Measurements from ENCODE around the gene IQCN.

The IQCN gene

GRCh38 chr19:18297308-18297707 lies 23.1 kb upstream of the IQCN start:
- in situ Hi-C loops (cut with HindIII; ENCODE audit: low sequenced_read_pairs), result no loop called here
- H3K4me3 ChIP-seq (ENCODE audit: low read depth, low read length), result no peak overlapping the region
- no peak for DNase-seq (ENCODE audit: low read depth)
- TF ChIP-seq, protein P1, sequence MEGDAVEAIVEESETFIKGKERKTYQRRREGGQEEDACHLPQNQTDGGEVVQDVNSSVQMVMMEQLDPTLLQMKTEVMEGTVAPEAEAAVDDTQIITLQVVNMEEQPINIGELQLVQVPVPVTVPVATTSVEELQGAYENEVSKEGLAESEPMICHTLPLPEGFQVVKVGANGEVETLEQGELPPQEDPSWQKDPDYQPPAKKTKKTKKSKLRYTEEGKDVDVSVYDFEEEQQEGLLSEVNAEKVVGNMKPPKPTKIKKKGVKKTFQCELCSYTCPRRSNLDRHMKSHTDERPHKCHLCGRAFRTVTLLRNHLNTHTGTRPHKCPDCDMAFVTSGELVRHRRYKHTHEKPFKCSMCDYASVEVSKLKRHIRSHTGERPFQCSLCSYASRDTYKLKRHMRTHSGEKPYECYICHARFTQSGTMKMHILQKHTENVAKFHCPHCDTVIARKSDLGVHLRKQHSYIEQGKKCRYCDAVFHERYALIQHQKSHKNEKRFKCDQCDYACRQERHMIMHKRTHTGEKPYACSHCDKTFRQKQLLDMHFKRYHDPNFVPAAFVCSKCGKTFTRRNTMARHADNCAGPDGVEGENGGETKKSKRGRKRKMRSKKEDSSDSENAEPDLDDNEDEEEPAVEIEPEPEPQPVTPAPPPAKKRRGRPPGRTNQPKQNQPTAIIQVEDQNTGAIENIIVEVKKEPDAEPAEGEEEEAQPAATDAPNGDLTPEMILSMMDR (IDR thresholded peaks at IDR 0.05; ENCODE audit: low read depth, low read length, missing control alignments), result no peak

DNA sequence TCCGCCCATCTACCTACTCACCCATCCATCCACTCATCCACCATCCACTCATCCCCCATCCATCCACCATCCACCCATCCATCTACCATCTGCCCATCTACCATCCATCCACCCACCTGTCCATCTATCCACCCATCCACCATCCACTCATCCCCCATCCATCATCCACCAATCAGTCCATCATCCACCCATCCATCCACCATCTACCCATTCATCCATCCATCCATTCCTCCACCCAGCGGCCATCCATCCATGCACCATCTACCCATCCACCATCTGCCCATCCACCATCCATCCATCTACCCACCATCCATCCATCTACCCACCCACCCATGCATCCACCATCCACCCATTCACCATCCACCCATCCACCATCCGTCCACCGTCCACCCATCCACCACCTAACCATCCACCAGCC lies 20.8 kb upstream of the IQCN start:
- in situ Hi-C loops (cut with HindIII; ENCODE audit: low sequenced_read_pairs), result no loop called here
- no peak overlapping the region for H3K4me3 ChIP-seq (ENCODE audit: low read depth, low read length)
- TF ChIP-seq, protein P1 (IDR thresholded peaks at IDR 0.05; ENCODE audit: low read depth, low read length, missing control alignments), result no peak
- DNase-seq (ENCODE audit: low read depth), result no peak

- TF ChIP-seq, protein P1 (IDR thresholded peaks at IDR 0.05; ENCODE audit: low read depth, low read length, missing control alignments), result no peak
- DNase-seq (ENCODE audit: low read depth), result no peak
- in situ Hi-C loops (cut with HindIII; ENCODE audit: low sequenced_read_pairs), result no loop called here
- no peak overlapping the region for H3K4me3 ChIP-seq (ENCODE audit: low read depth, low read length)
Observed at GRCh38 chr19:18294467-18294864, 20.2 kb upstream of the IQCN start.

DNA sequence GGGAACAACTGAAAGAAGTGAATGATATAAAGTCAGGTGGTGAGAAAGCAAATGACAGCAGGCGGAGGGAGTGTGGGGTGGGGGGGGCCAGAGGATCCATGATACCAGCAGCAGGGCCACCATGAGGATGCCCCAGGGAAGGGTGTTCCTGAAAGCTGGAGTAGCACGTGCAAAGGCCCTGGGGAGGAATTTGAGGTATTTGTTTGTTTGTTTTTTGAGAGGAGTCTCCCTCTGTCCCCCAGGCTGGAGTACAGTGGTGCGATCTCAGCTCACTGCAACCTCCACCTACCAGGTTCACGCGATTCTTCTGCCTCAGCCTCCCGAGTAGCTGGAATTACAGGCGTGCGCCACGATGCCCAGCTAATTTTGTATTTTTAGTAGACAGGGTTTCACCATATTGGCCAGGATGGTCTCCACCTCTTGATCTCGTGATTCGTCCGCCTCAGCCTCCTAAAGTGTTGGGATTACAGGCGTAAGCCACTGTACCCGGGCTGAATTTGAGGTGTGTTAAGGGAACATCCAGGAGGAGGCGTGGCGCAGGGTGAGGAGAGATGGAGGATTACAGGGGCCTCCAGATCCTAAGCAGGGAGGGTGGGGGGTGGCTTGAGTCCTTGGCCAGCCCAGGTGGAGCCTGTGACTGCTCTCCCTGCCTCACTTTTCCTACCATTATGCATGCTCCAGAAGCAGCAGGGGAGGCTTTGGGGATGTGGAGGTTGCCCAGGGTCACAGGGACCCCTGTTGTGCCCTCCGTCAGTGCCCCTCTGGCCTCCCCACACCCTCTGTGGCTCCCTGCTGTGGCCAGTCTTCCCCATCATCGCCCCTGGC lies 19.6 kb upstream of the IQCN start:
- no peak for DNase-seq (ENCODE audit: low read depth)
- in situ Hi-C loops (cut with HindIII; ENCODE audit: low sequenced_read_pairs), result no loop called here
- H3K4me3 ChIP-seq (ENCODE audit: low read depth, low read length), result no peak overlapping the region
- TF ChIP-seq, protein P1 (IDR thresholded peaks at IDR 0.05; ENCODE audit: low read depth, low read length, missing control alignments), result no peak

GRCh38 chr19:18292810-18293641 lies 18.8 kb upstream of the IQCN start:
- TF ChIP-seq, protein P1 (IDR thresholded peaks at IDR 0.05; ENCODE audit: low read depth, low read length, missing control alignments), result no peak
- peak overlapping the region; percentile 55 for H3K4me3 ChIP-seq (ENCODE audit: low read depth, low read length)
- in situ Hi-C loops (cut with HindIII; ENCODE audit: low sequenced_read_pairs), result no loop called here
- no peak for DNase-seq (ENCODE audit: low read depth)

DNA sequence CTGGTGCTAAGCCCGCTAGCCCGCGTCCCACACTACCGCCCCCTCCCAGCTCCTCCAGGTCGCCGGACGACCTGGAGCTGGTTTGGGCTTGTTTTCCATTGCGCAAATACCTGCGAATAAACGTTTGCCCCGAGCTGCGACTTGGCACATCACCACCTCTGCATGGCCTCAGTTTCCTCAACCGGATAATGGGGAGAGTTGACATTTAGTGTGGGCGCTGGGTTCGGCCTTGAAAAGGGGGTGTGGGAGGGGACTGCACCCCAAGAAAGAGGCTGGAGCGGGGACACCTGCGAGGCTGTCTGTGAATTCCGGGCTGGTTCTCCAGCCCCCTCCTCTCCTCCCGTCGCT lies 18.2 kb upstream of the IQCN start:
- TF ChIP-seq, protein P1 (IDR thresholded peaks at IDR 0.05; ENCODE audit: low read depth, low read length, missing control alignments), result no peak
- peak overlapping the region; percentile 55 for H3K4me3 ChIP-seq (ENCODE audit: low read depth, low read length)
- in situ Hi-C loops (cut with HindIII; ENCODE audit: low sequenced_read_pairs), result no loop called here
- no peak for DNase-seq (ENCODE audit: low read depth)

All from astrocyte of the cerebellum (primary cell).